ENCODE measurements around the gene PPP1R14B. TPM values are rescaled to one million over a fixed set of nuclear protein-coding genes. Genes with fewer than 3 reads are reported as not detected.
A peak's percentile ranks its signal among the peaks of the same experiment; 100 is the strongest.

The PPP1R14B gene
- polyA plus RNA-seq, 1 experiment: 119 TPM

DNA sequence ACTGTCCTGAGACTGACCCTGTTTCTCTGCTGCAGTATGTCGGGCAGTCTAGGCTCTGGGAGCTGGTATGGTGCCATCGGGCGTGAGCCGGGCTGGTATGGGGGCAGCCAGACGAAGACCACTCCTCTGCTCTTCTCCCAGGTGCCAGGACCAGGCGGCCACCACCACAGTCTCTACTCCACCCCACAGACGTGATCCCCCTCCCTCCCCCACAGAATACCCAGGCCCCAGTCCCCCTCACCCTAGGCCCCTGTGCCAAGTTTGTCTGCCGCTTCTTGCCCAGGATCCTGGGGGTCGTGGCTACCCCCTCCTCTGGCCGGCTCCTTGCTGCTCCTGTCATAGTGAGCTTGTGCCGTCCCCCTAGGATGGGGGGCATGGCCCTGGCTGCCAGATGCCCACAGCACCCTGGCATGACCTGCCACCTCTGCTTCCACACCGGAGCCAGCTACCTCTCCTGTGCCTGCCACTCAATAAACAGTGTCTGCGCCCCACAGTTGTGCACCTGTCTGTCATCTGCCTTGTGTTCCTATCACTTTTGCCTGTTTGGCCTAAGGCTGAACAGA, 42.3 kb upstream of the PPP1R14B start:
- ChIA-PET POLR2A (no interaction called here), CTCF (interaction anchor here (0.6 to 12.0 kb wide), 2 partner anchors 14 to 37 kb away, joined by 3 to 124 read pairs; partner anchors contain the start of gene CATSPERZ)
- no peak overlapping the region for H3K4me3 ChIP-seq (ENCODE audit: low read depth, low read length)
- no peak for DNase-seq (ENCODE audit: low read depth, low spot score)
- peaks cover 28% of the 10 kb centered on the region for H3K27me3 ChIP-seq (ENCODE audit: control insufficient read depth, insufficient read depth, low read length)
- TF ChIP-seq, protein P1, sequence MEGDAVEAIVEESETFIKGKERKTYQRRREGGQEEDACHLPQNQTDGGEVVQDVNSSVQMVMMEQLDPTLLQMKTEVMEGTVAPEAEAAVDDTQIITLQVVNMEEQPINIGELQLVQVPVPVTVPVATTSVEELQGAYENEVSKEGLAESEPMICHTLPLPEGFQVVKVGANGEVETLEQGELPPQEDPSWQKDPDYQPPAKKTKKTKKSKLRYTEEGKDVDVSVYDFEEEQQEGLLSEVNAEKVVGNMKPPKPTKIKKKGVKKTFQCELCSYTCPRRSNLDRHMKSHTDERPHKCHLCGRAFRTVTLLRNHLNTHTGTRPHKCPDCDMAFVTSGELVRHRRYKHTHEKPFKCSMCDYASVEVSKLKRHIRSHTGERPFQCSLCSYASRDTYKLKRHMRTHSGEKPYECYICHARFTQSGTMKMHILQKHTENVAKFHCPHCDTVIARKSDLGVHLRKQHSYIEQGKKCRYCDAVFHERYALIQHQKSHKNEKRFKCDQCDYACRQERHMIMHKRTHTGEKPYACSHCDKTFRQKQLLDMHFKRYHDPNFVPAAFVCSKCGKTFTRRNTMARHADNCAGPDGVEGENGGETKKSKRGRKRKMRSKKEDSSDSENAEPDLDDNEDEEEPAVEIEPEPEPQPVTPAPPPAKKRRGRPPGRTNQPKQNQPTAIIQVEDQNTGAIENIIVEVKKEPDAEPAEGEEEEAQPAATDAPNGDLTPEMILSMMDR (IDR thresholded peaks at IDR 0.05; ENCODE audit: low read depth, low read length): no peak
- no peak overlapping the region for H3K27ac ChIP-seq (ENCODE audit: low read depth, low read length)
- H3K9me3 ChIP-seq (ENCODE audit: control insufficient read depth, insufficient read depth, low read length): no peaks in the 10 kb centered on the region

DNA sequence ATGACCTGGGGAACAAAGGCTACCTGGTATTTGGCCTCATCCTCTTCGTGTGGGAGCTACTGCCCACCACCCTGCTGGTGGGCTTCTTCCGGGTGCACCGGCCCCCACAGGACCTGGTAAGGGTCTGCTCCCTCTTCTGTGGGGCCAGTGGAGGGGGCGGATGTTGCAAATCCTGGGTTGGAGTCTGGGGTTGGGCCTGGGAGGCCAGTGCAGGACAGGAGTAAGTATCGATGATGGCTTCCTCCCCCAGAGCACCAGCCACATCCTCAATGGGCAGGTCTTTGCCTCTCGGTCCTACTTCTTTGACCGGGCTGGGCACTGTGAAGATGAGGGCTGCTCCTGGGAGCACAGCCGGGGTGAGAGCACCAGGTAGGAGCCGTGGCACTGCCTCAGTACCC, 41.6 kb upstream of the PPP1R14B start:
- POLR2A ChIA-PET: no interaction called here
- no peak for DNase-seq (ENCODE audit: low read depth, low spot score)
- CTCF ChIA-PET: interaction anchor here (12.0 kb wide), 1 partner anchor 14 kb away, joined by 124 read pairs; the partner anchor contains the start of gene CATSPERZ

DNA sequence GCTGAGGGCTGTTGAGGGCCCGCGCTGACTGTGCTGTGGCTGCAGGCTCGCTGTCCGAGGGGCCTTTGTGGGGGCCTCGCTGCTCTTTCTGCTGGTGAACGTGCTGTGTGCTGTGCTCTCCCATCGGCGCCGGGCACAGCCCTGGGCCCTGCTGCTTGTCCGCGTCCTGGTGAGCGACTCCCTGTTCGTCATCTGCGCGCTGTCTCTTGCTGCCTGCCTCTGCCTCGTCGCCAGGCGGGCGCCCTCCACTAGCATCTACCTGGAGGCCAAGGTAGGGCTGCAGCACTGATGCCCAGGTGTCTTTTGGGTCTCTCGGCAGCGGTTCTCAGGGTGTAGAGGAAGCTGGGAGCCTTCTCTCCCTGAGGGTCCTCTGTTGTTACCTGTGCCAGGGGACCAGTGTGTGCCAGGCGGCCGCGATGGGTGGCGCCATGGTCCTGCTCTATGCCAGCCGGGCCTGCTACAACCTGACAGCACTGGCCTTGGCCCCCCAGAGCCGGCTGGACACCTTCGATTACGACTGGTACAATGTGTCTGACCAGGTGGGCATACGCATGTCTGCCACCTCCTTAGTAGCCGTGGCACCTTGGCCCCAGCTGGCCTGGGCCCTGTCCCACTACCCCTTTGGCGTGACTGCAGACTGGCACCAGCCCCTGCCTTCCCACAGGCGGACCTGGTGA, 41.1 kb upstream of the PPP1R14B start:
- CTCF ChIA-PET: interaction anchor here (12.0 kb wide), 1 partner anchor 15 kb away, joined by 124 read pairs; the partner anchor contains the start of gene CATSPERZ

More for the DNA sequence above, 41.6 kb upstream of the PPP1R14B start:
- H3K27ac ChIP-seq (ENCODE audit: low read depth, low read length): no peak overlapping the region
- H3K9me3 ChIP-seq (ENCODE audit: control insufficient read depth, insufficient read depth, low read length): no peaks in the 10 kb centered on the region
- H3K27me3 ChIP-seq (ENCODE audit: control insufficient read depth, insufficient read depth, low read length): peaks cover 24% of the 10 kb centered on the region
- no peak overlapping the region for H3K4me3 ChIP-seq (ENCODE audit: low read depth, low read length)
- TF ChIP-seq, protein P1 (IDR thresholded peaks at IDR 0.05; ENCODE audit: low read depth, low read length): no peak

DNA sequence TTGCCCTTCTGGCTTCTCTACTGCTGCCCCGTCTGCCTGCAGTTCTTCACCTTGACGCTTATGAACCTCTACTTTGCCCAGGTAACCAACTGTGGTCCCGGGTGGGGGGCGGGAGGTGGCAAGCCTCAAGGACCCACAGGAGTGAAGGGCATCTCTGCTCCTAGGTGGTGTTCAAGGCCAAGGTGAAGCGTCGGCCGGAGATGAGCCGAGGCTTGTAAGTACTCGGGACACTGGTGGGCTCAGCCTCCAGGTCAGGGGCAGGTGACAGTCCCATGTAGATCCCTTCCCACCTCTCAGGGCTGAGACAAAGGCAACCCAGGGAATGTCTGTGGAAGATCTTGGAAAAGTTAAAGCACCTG, 40.0 kb upstream of the PPP1R14B start:
- CTCF ChIA-PET: interaction anchor here (12.0 kb wide), 1 partner anchor 16 kb away, joined by 124 read pairs; the partner anchor contains the start of gene CATSPERZ
- POLR2A ChIA-PET: interaction anchor here (0.6 kb wide), 1 partner anchor 603 kb away, joined by 10 read pairs; no protein-coding TSS in a partner anchor
- DNase-seq (ENCODE audit: low read depth, low spot score): no peak
- Histone ChIP-seq H3K4me3 (ENCODE audit: low read depth, low read length) (0 out of 2 replicates have a peak overlapping the region, but pooled peaks have one; percentile 73), H3K27me3 (ENCODE audit: control insufficient read depth, insufficient read depth, low read length) (peaks cover 10% of the 10 kb centered on the region), H3K27ac (ENCODE audit: low read depth, low read length) (no peak overlapping the region), H3K9me3 (ENCODE audit: control insufficient read depth, insufficient read depth, low read length) (no peaks in the 10 kb centered on the region)
- TF ChIP-seq, protein P1 (IDR thresholded peaks at IDR 0.05; ENCODE audit: low read depth, low read length): no peak

More for the DNA sequence above, 41.1 kb upstream of the PPP1R14B start:
- POLR2A ChIA-PET: interaction anchor here (0.6 kb wide), 1 partner anchor 24 kb away, joined by 3 read pairs; no protein-coding TSS in a partner anchor
- Histone ChIP-seq H3K9me3 (ENCODE audit: control insufficient read depth, insufficient read depth, low read length) (no peaks in the 10 kb centered on the region), H3K27ac (ENCODE audit: low read depth, low read length) (no peak overlapping the region), H3K27me3 (ENCODE audit: control insufficient read depth, insufficient read depth, low read length) (peaks cover 19% of the 10 kb centered on the region), H3K4me3 (ENCODE audit: low read depth, low read length) (no peak overlapping the region)
- DNase-seq (ENCODE audit: low read depth, low spot score): no peak
- TF ChIP-seq, protein P1 (IDR thresholded peaks at IDR 0.05; ENCODE audit: low read depth, low read length): no peak

All from AG04450 (cell line).